ENCODE measurements around the gene LTA4H.

DNA sequence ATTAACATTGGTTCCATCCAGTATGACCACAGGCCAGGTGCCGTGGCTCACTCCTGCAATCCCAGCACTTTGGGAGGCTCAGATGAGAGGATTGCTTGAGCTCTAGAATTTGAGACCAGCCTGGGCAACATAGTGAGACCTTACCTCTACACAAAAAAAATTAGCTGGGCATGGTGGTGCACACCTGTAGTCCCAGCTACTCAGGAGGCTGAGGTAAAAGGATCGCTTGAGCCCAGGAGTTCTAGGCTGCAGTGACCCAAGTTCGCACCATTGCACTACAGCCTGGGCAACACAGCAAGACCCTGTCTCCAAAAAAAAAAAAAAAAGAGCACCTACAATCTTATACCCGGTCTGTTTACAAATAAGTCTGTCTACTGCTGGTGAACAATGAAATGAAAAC is 9.9 kb downstream of the LTA4H start:
- TF ChIP-seq POLR2AphosphoS5 (IDR thresholded peaks at IDR 0.05; ENCODE audit: low read length) (no peak), TBL1XR1 (IDR thresholded peaks at IDR 0.05; ENCODE audit: low read depth, low read length) (no peak), EZH2 (IDR thresholded peaks at IDR 0.05; ENCODE audit: borderline replicate concordance, control insufficient read depth, low read depth, low read length) (no peak), POLR2A (IDR thresholded peaks at IDR 0.05; ENCODE audit: low read depth, low read length) (no peak), ESRRA (IDR thresholded peaks at IDR 0.05; ENCODE audit: low read length) (no peak)

Measured in GM12878 (cell line).